K562 (cell line): ENCODE results near the gene SNCG. TPM values are rescaled to one million over a fixed set of nuclear protein-coding genes. Genes with fewer than 3 reads are reported as not detected.

Experiments
- ATAC-seq: fragments of 200-7000 bp; cut with Tn5 transposase; 3 replicates; pipeline ENCODE4 v1.9.1; 2020; ENCODE audit warnings: moderate library complexity
- BruUV-seq: library from RNA; stranded (reverse); fragments of 400-500 nt; replicated peaks from 2 replicates; lab custom pipeline; 2021; lab: Mats Ljungman, UMichigan
- CTCF ChIA-PET: fragments of 300-600 bp; formaldehyde crosslinking; extraction: SDS; loops from one replicate; lab custom pipeline; 2021; ENCODE audit warnings: low intra/inter-chr PET ratio; lab: Yijun Ruan, JAX
- POLR2A ChIA-PET: fragments of 300-600, 350-650 bp; sonication (Branson Sonifier 250); formaldehyde crosslinking; extraction: SDS; loops from one replicate; lab custom pipeline; 2021; ENCODE audit warnings: antibody characterized with exemption, inconsistent platforms; lab: Yijun Ruan, JAX
- DNase-seq, 4 experiments: peaks; one replicate each; pipeline versions ENCODE4 v3.0.0 to v3.0.0-alpha.2; 2011 to 2018; ENCODE audit warnings: low spot score in 3 of 4, mixed read lengths in 3 of 4; ENCODE audit errors: extremely low read depth in 1 of 4
- FAIRE-seq: peaks from 2 replicates; lab custom pipeline; 2011; peaks lifted over from hg19 to GRCh38; lab: Jason Lieb, UNC
- H2AFZ ChIP-seq: 2 replicates; pipeline ENCODE4 v1.6.0; 2011; ENCODE audit warnings: low read depth, low read length, control low read depth, inconsistent platforms
- H3K27ac ChIP-seq: fragments of 200-600 bp; 3 replicates; pipeline ENCODE4 v1.8.0; 2011; ENCODE audit warnings: low read depth, mild to moderate bottlenecking, control low read depth, inconsistent platforms, low read length, moderate library complexity, mixed read lengths; ENCODE audit errors: extremely low read depth
- H3K27me3 ChIP-seq, 2 experiments: fragments of 300-600 bp in 1 of 2; 2 replicates in 1 of 2; 3 replicates in 1 of 2; pipeline versions ENCODE4 v1.6.0 to v1.8.0; 2011; ENCODE audit warnings: inconsistent platforms in 2 of 2, low read length in 2 of 2, mild to moderate bottlenecking in 1 of 2, mixed read lengths in 1 of 2, moderate library complexity in 1 of 2; ENCODE audit not compliant: control insufficient read depth in 2 of 2, insufficient read depth in 2 of 2
- H3K36me3 ChIP-seq: fragments of 300-600 bp; 3 replicates; pipeline ENCODE4 v1.8.0; 2011; ENCODE audit warnings: mild to moderate bottlenecking, low read length, inconsistent platforms; ENCODE audit not compliant: control insufficient read depth, insufficient read depth
- H3K4me1 ChIP-seq, 2 experiments: fragments of 200-600 bp in 1 of 2; replicated peaks in 1 of 2; 2 replicates in 1 of 2; 3 replicates in 1 of 2; pipeline versions ENCODE4 v1.5.1 to v1.8.0; 2011; ENCODE audit warnings: inconsistent platforms in 2 of 2, low read length in 2 of 2, mild to moderate bottlenecking in 1 of 2, mixed read lengths in 1 of 2, moderate library complexity in 1 of 2; ENCODE audit not compliant: control insufficient read depth in 2 of 2, insufficient read depth in 2 of 2
- H3K4me2 ChIP-seq: 2 replicates; pipeline ENCODE4 v1.6.1; 2011; ENCODE audit warnings: low read length, control low read depth, inconsistent platforms, mixed read lengths; ENCODE audit not compliant: insufficient read depth
- H3K4me3 ChIP-seq: fragments of 200-600 bp; sonication (generic), shearing (Covaris generic); 2 replicates; pipeline ENCODE4 v1.5.1; 2016; ENCODE audit warnings: control low read depth, inconsistent platforms
- H3K79me2 ChIP-seq: fragments of 200-600 bp; 3 replicates; pipeline ENCODE4 v1.8.0; 2011; ENCODE audit warnings: low read length, inconsistent platforms; ENCODE audit not compliant: control insufficient read depth, insufficient read depth
- H3K9ac ChIP-seq, 2 experiments: 2 replicates each; pipeline versions ENCODE4 v1.6.0 to v1.6.1; 2011; ENCODE audit warnings: low read depth in 2 of 2, low read length in 2 of 2, control low read depth in 1 of 2, inconsistent platforms in 1 of 2, mild to moderate bottlenecking in 1 of 2, mixed read lengths in 1 of 2; ENCODE audit not compliant: insufficient read depth in 1 of 2
- H3K9me1 ChIP-seq: one replicate; pipeline ENCODE4 v1.6.0; 2011; ENCODE audit warnings: inconsistent platforms, mild to moderate bottlenecking, low read length, moderate library complexity; ENCODE audit not compliant: control insufficient read depth, insufficient read depth
- H3K9me3 ChIP-seq: replicated peaks from 2 replicates; pipeline ENCODE4 v1.5.1; 2011; ENCODE audit warnings: low read depth, low read length, inconsistent platforms; ENCODE audit not compliant: control insufficient read depth, insufficient read depth
- H4K20me1 ChIP-seq: replicated peaks from 2 replicates; pipeline ENCODE4 v1.6.1; 2011; ENCODE audit warnings: low read length, inconsistent platforms, mixed read lengths; ENCODE audit not compliant: control insufficient read depth, insufficient read depth
- ZNF696 ChIP-seq: fragments of 250-450 bp; sonication (Bioruptor Pico); conservative IDR thresholded peaks from 2 replicates; pipeline ENCODE4 v1.4.0; 2020; ENCODE audit warnings: mild to moderate bottlenecking, moderate library complexity
- WGBS: fragments of 100-300 bp; shearing (Covaris generic); methylation state at CpG from one replicate; pipeline ENCODE4 v1.1.6; 2016; ENCODE audit warnings: low coverage, mixed read lengths; ENCODE audit not compliant: insufficient coverage; ENCODE audit errors: missing lambda C conversion rate; 5-methylcytosine and 5-hydroxymethylcytosine counted together
- in situ Hi-C: fragments of 300-500 bp; cut with MboI; formaldehyde crosslinking; loops from 4 replicates; pipeline ENCODE4 v1.15.0; 2018; ENCODE audit warnings: inconsistent platforms, mixed read lengths
- intact Hi-C: fragments of 100-400 bp; cut with micrococcal nuclease; formaldehyde crosslinking; loops from 2 replicates; pipeline ENCODE4 v1.14.2; 2022
- polyA plus RNA-seq, 8 experiments: library from polyadenylated mRNA; depleted of rRNA in 4 of 8; stranded (reverse) in 5 of 8; unstranded in 3 of 8; fragments of >200 nt; fragmentation: Nextera tagmentation in 2 of 8; fragmentation: Illumina TruSeq in 1 of 8; extraction: Ambion mirVana in 2 of 8; extraction: Trizol in 1 of 8; gene quantifications; 2 replicates each; pipeline versions ENCODE4 v1.2.1 to v1.2.3, GENCODE V29; 2011 to 2014; ENCODE audit warnings: inconsistent platforms in 1 of 8, missing spikeins in 1 of 8
- total RNA-seq, 7 experiments: library from RNA; depleted of rRNA in 6 of 7; stranded (reverse); fragments of >200 nt in 6 of 7; fragmentation: Illumina TruSeq in 2 of 7; extraction: Trizol in 2 of 7; gene quantifications; 2 replicates each; pipeline versions ENCODE4 v1.2.1 to v1.2.3, GENCODE V29; 2011 to 2021; ENCODE audit warnings: low replicate concordance in 1 of 7
- TF ChIP-seq, protein P1 (sequence below): IDR thresholded peaks from 3 replicates; pipeline ENCODE4 v1.6.1; 2011; ENCODE audit warnings: borderline replicate concordance, mild to moderate bottlenecking; ENCODE audit not compliant: insufficient read length, insufficient read depth

SNCG gene
- total and polyA plus RNA-seq, 9 of the 15 experiments (the other 6 are each of a cell fraction or from before 2014, with no cell fraction given) = 9.8 to 146 (median 93.6) TPM

DNA sequence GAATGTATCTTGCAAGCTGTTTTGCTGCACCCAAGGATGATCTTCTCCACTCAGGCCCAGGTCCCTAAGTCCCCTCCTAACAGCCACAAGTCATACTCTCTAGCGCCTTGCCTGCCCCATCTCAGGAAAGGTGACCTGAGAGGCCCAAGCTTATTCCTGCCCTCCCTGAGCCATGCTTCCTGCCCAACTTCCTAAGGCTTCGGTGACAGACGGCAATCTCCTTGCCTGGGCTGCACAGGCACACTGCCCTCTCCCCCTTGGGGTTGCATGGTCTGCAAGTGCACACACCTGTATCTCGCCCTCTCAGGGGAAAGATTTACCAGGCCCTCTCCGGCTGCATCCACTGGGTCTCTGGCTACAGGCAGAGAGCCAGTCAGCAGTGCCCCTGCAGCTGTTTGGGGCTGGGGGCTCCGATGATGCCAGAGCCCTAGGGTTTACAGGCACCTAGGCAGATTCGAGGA lies 9.1 kb downstream of the SNCG start:
- ATAC-seq (no peak), FAIRE-seq (no peak), DNase-seq (no peak)
- TF ChIP-seq ZNF696 (CRISPR knock-in tag) = no peak
- TF ChIP-seq, protein P1, sequence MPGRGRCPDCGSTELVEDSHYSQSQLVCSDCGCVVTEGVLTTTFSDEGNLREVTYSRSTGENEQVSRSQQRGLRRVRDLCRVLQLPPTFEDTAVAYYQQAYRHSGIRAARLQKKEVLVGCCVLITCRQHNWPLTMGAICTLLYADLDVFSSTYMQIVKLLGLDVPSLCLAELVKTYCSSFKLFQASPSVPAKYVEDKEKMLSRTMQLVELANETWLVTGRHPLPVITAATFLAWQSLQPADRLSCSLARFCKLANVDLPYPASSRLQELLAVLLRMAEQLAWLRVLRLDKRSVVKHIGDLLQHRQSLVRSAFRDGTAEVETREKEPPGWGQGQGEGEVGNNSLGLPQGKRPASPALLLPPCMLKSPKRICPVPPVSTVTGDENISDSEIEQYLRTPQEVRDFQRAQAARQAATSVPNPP = no peak
- Histone ChIP-seq H2AFZ (no peak overlapping the region), H4K20me1 (no peaks in the 10 kb centered on the region), H3K4me2 (no peak overlapping the region), H3K4me3 (no peak overlapping the region), H3K36me3 (no peaks in the 10 kb centered on the region), H3K9me3 (no peaks in the 10 kb centered on the region), H3K79me2 (no peaks in the 10 kb centered on the region), H3K9ac (peak overlapping the region in 1 of 2 experiments; percentile 52; a peak in 1 of 4 replicates), H3K9me1 (no peaks in the 10 kb centered on the region), H3K27me3 (no peaks in the 10 kb centered on the region), H3K27ac (no peak overlapping the region), H3K4me1 (peaks cover 9 to 32% of the 10 kb centered on the region in 2 experiments; a peak in 4 of 5 replicates)
- in situ Hi-C loops = no loop called here
- WGBS = 67% methylated on average over 6 of the region's 7 CpGs
- ChIA-PET POLR2A (interaction anchor here (1.6 kb wide), 1 partner anchor 13 kb away, joined by 3 read pairs; no protein-coding TSS in a partner anchor), CTCF (no interaction called here)
- no TSS peak for BruUV-seq
- intact Hi-C loops = no loop called here
